Mesothelial cell of epicardium (in vitro differentiated cells): ENCODE measurements around the gene CELF2. TPM values are rescaled to one million over a fixed set of nuclear protein-coding genes. Genes with fewer than 3 reads are reported as not detected.

ENCODE experiments used
- DNase-seq, 2 experiments: peaks; one replicate each; pipeline ENCODE4 v3.0.0; 2021; ENCODE audit warnings: low spot score in 2 of 2; ENCODE audit not compliant: unreplicated experiment in 2 of 2
- H3K27ac Mint-ChIP-seq: 2 replicates; pipeline ENCODE4 v1.8.0; 2021; ENCODE audit warnings: mixed read lengths
- H3K27me3 Mint-ChIP-seq: 2 replicates; pipeline ENCODE4 v1.8.0; 2021; ENCODE audit warnings: low read depth, mixed read lengths
- H3K36me3 Mint-ChIP-seq: 2 replicates; pipeline ENCODE4 v1.8.0; 2021; ENCODE audit warnings: mixed read lengths
- H3K4me1 Mint-ChIP-seq: 2 replicates; pipeline ENCODE4 v1.8.0; 2021; ENCODE audit warnings: mixed read lengths
- H3K4me3 Mint-ChIP-seq: 2 replicates; pipeline ENCODE4 v1.8.0; 2021; ENCODE audit warnings: mild to moderate bottlenecking, moderate library complexity, mixed read lengths
- H3K9me3 Mint-ChIP-seq: 2 replicates; pipeline ENCODE4 v1.8.0; 2021; ENCODE audit warnings: mixed read lengths
- total RNA-seq: library from RNA; stranded (reverse); gene quantifications from 3 replicates; pipeline ENCODE4 v1.2.1, GENCODE V29; 2021
- TF ChIP-seq, protein P1 (sequence below): fragments of 200-600 bp; sonication (generic); IDR thresholded peaks from one replicate; pipeline ENCODE4 v1.5.0; 2021; ENCODE audit warnings: antibody characterized with exemption; ENCODE audit not compliant: unreplicated experiment

CELF2 gene
- total RNA-seq, 1 donor from 2014 or later: 24.0 TPM

DNA sequence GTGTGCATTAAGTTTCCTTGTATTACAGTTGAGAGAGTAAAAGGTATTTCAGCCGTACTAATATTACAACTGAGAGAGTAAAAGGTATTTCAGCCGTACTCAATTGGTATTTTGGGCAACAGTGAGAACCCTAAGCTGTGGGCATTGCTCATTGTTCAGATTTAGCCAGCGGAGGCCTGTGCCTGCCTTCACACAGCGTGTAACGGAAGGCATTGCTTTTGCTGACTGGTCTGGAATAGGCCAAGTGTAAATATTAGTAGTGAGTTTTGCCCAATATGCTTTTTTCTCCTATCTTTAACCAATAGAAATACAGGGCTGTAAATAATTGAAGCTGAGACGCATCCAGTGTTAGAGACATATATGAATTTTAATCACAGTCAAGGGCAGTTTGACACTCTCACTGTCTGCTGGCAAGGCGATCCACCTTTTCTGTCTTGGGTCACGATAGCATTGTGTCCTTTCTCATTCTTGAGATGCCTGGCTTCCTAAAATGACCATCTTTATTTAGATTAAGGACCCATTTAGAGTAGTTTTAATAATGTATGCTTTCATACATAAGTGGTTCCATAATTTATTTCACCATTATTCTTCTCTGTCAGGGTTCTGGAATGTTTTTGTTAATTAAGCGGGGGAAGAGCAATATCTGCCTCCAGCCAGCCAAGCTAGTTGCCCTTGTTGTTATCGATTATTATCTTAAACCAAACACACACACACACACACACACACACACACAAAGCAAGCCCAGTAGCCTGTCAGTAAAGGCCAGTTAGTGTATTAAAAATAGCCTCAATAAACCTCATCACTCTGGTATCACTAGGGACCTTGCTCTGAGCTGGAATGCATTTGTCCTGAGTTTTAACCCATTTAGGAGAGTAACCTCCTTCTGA, 130.7 kb downstream of the CELF2 start:
- no peak for DNase-seq
- H3K9me3 Mint-ChIP-seq: no peaks in the 10 kb centered on the region
- H3K36me3 Mint-ChIP-seq: no peaks in the 10 kb centered on the region
- peaks cover 68% of the 10 kb centered on the region for H3K4me1 Mint-ChIP-seq
- TF ChIP-seq, protein P1, sequence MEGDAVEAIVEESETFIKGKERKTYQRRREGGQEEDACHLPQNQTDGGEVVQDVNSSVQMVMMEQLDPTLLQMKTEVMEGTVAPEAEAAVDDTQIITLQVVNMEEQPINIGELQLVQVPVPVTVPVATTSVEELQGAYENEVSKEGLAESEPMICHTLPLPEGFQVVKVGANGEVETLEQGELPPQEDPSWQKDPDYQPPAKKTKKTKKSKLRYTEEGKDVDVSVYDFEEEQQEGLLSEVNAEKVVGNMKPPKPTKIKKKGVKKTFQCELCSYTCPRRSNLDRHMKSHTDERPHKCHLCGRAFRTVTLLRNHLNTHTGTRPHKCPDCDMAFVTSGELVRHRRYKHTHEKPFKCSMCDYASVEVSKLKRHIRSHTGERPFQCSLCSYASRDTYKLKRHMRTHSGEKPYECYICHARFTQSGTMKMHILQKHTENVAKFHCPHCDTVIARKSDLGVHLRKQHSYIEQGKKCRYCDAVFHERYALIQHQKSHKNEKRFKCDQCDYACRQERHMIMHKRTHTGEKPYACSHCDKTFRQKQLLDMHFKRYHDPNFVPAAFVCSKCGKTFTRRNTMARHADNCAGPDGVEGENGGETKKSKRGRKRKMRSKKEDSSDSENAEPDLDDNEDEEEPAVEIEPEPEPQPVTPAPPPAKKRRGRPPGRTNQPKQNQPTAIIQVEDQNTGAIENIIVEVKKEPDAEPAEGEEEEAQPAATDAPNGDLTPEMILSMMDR: no peak
- peak overlapping the region; percentile 69 for H3K27ac Mint-ChIP-seq
- H3K27me3 Mint-ChIP-seq: peaks cover 16% of the 10 kb centered on the region
- H3K4me3 Mint-ChIP-seq: no peak overlapping the region

DNA sequence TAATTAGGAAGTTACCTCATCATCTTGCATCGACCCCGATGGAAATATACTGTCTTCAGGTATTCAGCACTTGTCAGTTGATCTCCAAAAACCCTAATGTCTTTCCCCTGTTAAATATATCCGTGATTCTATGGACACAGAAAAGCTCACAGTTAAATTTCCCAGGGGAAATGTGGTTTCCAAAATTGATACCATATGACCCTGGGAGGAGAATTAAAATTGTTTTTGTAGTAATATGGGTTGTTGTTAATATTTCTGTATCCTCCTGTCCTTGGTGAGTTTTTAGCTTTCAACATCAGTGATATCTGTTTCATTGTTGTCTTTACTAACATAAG, 132.1 kb downstream of the CELF2 start:
- TF ChIP-seq, protein P1: no peak
- no peak overlapping the region for H3K27ac Mint-ChIP-seq
- H3K4me1 Mint-ChIP-seq: peaks cover 73% of the 10 kb centered on the region
- no peaks in the 10 kb centered on the region for H3K9me3 Mint-ChIP-seq
- H3K27me3 Mint-ChIP-seq: peaks cover 24% of the 10 kb centered on the region
- no peak overlapping the region for H3K4me3 Mint-ChIP-seq
- no peaks in the 10 kb centered on the region for H3K36me3 Mint-ChIP-seq
- DNase-seq: no peak

DNA sequence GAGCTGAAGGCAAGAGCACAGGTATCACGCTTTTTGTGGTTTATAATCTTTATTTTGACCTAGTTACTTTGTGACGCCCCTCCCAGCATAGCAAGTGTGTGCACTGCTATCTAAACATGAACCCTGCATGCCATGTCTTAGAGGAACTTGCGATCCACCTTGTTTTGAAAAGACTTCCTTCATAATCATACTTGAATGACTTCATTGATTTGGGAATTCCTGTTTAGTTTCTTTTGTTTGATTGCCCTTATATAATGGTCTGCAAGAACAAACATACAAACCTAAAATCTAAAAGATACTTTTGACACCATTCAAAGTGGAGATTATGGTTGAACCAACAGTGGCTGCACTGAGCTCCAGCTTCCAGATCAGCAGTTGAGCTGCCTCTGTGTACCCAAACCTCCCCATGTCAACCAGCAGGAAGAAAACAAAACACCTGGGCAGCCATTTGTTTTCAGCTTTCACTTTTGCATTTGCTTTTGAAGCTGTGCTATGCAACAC, 132.6 kb downstream of the CELF2 start:
- Mint-ChIP-seq H3K27me3 (peaks cover 27% of the 10 kb centered on the region), H3K36me3 (no peaks in the 10 kb centered on the region), H3K4me1 (peaks cover 73% of the 10 kb centered on the region), H3K9me3 (no peaks in the 10 kb centered on the region), H3K4me3 (no peak overlapping the region), H3K27ac (no peak overlapping the region)
- TF ChIP-seq, protein P1: no peak
- DNase-seq: no peak

DNA sequence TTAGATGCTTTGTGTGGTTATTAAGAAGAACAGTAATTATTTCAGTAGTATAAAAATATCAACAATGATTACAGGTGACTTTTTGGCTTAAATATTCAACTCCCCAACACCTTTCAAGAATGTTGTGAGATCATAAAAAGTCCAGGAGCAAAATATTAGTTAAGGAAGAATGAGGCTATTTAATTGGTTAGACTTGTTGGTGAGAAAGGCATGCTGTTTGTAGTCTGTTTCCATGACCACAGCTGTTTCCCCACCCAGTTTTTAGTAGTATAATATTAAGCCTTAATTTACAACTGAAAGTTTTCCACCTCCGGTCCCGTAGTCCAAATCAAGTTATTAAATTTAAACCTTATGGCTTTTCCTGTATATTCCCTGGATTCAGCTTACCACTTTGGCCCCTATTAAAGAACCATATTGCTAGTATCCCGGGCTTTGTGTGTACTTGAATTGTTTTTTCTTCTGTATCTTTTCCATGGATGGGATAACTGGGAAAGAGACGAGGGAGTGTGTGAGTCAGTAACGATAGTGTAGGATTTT, 133.3 kb downstream of the CELF2 start:
- Mint-ChIP-seq H3K4me1 (peaks cover 72% of the 10 kb centered on the region), H3K9me3 (no peaks in the 10 kb centered on the region), H3K27me3 (peaks cover 28% of the 10 kb centered on the region), H3K4me3 (no peak overlapping the region), H3K36me3 (no peaks in the 10 kb centered on the region), H3K27ac (no peak overlapping the region)
- TF ChIP-seq, protein P1: no peak
- no peak for DNase-seq

DNA sequence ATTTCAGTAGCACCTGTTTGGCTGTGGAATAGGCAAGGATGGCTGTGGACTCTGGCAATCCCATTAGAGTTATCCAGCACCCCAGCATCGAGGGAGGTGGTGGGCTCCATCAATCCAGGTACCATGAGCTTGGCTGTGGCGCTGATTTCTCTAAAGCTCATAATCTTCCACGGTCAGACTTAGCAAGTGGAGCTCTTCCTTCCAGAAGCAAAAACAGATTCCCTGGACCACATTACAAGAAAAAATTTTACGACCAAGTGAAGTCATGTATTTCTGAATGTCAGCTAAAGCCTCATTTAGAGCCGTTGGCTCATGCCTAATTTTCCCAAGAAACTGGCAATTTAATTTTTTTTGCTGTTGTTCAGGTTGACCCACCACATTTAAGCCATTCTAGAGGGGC, 135.1 kb downstream of the CELF2 start:
- Mint-ChIP-seq H3K9me3 (no peaks in the 10 kb centered on the region), H3K4me1 (peaks cover 56% of the 10 kb centered on the region), H3K27ac (no peak overlapping the region), H3K4me3 (no peak overlapping the region), H3K27me3 (peaks cover 39% of the 10 kb centered on the region), H3K36me3 (no peaks in the 10 kb centered on the region)
- no peak for DNase-seq
- TF ChIP-seq, protein P1: no peak
